Trophoblast cell (in vitro differentiated cells and primary cell): ENCODE results near the gene ZNF683. TPM values are rescaled to one million over a fixed set of nuclear protein-coding genes. Genes with fewer than 3 reads are reported as not detected.
"Not testable (repeated sequence)": the region's sequence is repeated elsewhere in the genome, so short reads cannot be mapped to it uniquely, and the experiment has no call there.

Experiments
- DNase-seq, 2 donors: peaks; one replicate each; pipeline ENCODE4 v3.0.0-alpha.2; 2016
- H2AFZ ChIP-seq: 2 replicates; pipeline ENCODE4 v1.6.1; 2013; ENCODE audit warnings: low read length, moderate library complexity, mild to moderate bottlenecking; ENCODE audit not compliant: insufficient read depth, poor library complexity
- H2AK5ac ChIP-seq: 2 replicates; pipeline ENCODE4 v1.6.1; 2013; ENCODE audit warnings: mild to moderate bottlenecking, low read length
- H2BK120ac ChIP-seq: 2 replicates; pipeline ENCODE4 v1.6.1; 2013; ENCODE audit warnings: low read length, mild to moderate bottlenecking, moderate library complexity; ENCODE audit not compliant: insufficient read depth, poor library complexity
- H2BK12ac ChIP-seq: 2 replicates; pipeline ENCODE4 v1.6.1; 2013; ENCODE audit warnings: mild to moderate bottlenecking, low read length, moderate library complexity
- H2BK5ac ChIP-seq: 2 replicates; pipeline ENCODE4 v1.6.1; 2013; ENCODE audit warnings: low read length, low read depth, moderate library complexity, mild to moderate bottlenecking; ENCODE audit not compliant: poor library complexity
- H3K14ac ChIP-seq: 2 replicates; pipeline ENCODE4 v1.6.1; 2013; ENCODE audit warnings: mild to moderate bottlenecking, low read length
- H3K18ac ChIP-seq: 2 replicates; pipeline ENCODE4 v1.6.1; 2013; ENCODE audit warnings: mild to moderate bottlenecking, low read length
- H3K23ac ChIP-seq: 2 replicates; pipeline ENCODE4 v1.6.1; 2013; ENCODE audit warnings: low read length
- H3K27ac ChIP-seq: 2 replicates; pipeline ENCODE4 v1.5.1; 2013; ENCODE audit warnings: low read depth, mild to moderate bottlenecking, inconsistent platforms, low read length, moderate library complexity
- H3K27me3 ChIP-seq: 2 replicates; pipeline ENCODE4 v1.6.1; 2013; ENCODE audit warnings: inconsistent platforms, mild to moderate bottlenecking, low read length, moderate library complexity; ENCODE audit not compliant: insufficient read depth
- H3K36me3 ChIP-seq, 2 experiments: 1 replicate in 1 of 2; 2 replicates in 1 of 2; pipeline ENCODE4 v1.6.1; 2013; ENCODE audit warnings: low read length in 2 of 2, mild to moderate bottlenecking in 2 of 2, moderate library complexity in 1 of 2; ENCODE audit not compliant: insufficient read depth in 2 of 2, control insufficient read depth in 1 of 2
- H3K4ac ChIP-seq: 2 replicates; pipeline ENCODE4 v1.6.1; 2013; ENCODE audit warnings: low read depth, mild to moderate bottlenecking, low read length, moderate library complexity
- H3K4me1 ChIP-seq, 2 experiments: 1 replicate in 1 of 2; 2 replicates in 1 of 2; pipeline ENCODE4 v1.6.1; 2013; ENCODE audit warnings: low read length in 2 of 2, mild to moderate bottlenecking in 2 of 2, moderate library complexity in 1 of 2; ENCODE audit not compliant: insufficient read depth in 2 of 2, control insufficient read depth in 1 of 2
- H3K4me2 ChIP-seq: 2 replicates; pipeline ENCODE4 v1.6.1; 2013; ENCODE audit warnings: inconsistent platforms, mild to moderate bottlenecking, low read length, moderate library complexity
- H3K4me3 ChIP-seq: 2 replicates; pipeline ENCODE4 v1.5.1; 2013; ENCODE audit warnings: mild to moderate bottlenecking, low read depth, low read length, inconsistent platforms
- H3K79me1 ChIP-seq: one replicate; pipeline ENCODE4 v1.6.1; 2013; ENCODE audit warnings: low read length
- H3K79me2 ChIP-seq: 2 replicates; pipeline ENCODE4 v1.6.1; 2013; ENCODE audit warnings: low read length, mild to moderate bottlenecking; ENCODE audit not compliant: control insufficient read depth, insufficient read depth, poor library complexity
- H3K9ac ChIP-seq: 2 replicates; pipeline ENCODE4 v1.6.1; 2013; ENCODE audit warnings: mild to moderate bottlenecking, low read length
- H3K9me3 ChIP-seq: 2 replicates; pipeline ENCODE4 v1.6.1; 2013; ENCODE audit warnings: low read depth, mild to moderate bottlenecking, control low read depth, inconsistent platforms, low read length; ENCODE audit not compliant: insufficient read depth
- H4K12ac ChIP-seq: 2 replicates; pipeline ENCODE4 v1.6.1; 2013; ENCODE audit warnings: low read depth, mild to moderate bottlenecking, low read length, moderate library complexity
- H4K8ac ChIP-seq: 2 replicates; pipeline ENCODE4 v1.6.1; 2013; ENCODE audit warnings: low read depth, mild to moderate bottlenecking, low read length, moderate library complexity
- H4K91ac ChIP-seq: one replicate; pipeline ENCODE4 v1.6.1; 2013; ENCODE audit warnings: low read depth, mild to moderate bottlenecking, low read length, moderate library complexity
- WGBS: extraction: QIAGEN DNeasy Blood & Tissue Kit; methylation state at CpG from one replicate; pipeline ENCODE4 v1.1.7; 2013; ENCODE audit warnings: missing lambda C conversion rate; ENCODE audit not compliant: insufficient read length, insufficient coverage; ENCODE audit errors: extremely low coverage; 5-methylcytosine and 5-hydroxymethylcytosine counted together
- polyA plus RNA-seq: library from polyadenylated mRNA; stranded (reverse); fragments of 200-250 nt; gene quantifications from 2 replicates; pipeline ENCODE4 v1.2.3, GENCODE V29; 2013

The ZNF683 gene
- polyA plus RNA-seq: not detected in 2 replicates

- H3K4ac ChIP-seq, H3K9me3 ChIP-seq, H3K4me1 ChIP-seq, H3K4me3 ChIP-seq, H3K27me3 ChIP-seq, DNase-seq, H3K18ac ChIP-seq, H3K14ac ChIP-seq, H3K4me2 ChIP-seq, H3K36me3 ChIP-seq, H3K27ac ChIP-seq, H2BK12ac ChIP-seq, H4K12ac ChIP-seq, H3K23ac ChIP-seq, H4K91ac ChIP-seq, H2AFZ ChIP-seq, H4K8ac ChIP-seq, H3K9ac ChIP-seq, H2BK5ac ChIP-seq, H3K79me1 ChIP-seq, H2BK120ac ChIP-seq, H2AK5ac ChIP-seq, H3K79me2 ChIP-seq: not testable (repeated sequence)
- 100% methylated on average over 1 of the region's 3 CpGs for WGBS
Observed at GRCh38 chr1:26372611-26373010, at the start of gene ZNF683. TSS of gene ZNF683 (minus strand) at chr1:26372750. CDS start at chr1:26368571, 4,179 bp downstream.

DNA sequence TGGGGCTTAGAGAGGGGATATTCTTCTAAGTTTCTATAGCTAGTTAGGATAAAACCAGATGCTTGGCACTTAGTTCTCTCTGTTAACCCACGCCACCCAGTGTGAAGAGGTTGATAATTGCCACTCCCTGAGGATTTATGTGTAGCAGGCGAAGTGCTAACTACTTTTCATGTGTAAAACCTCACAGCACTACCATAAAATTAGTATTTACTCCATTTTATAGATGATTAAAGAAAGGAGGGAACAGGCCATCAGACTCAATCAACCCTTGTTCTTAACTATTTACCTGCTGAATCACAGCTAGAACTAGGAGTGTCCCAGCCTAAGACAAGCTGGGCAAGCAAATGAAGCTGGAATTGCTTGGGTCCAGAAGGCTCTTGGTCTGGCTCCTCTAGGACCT lies 46.9 kb upstream of the ZNF683 start:
- Histone ChIP-seq H2BK5ac (no peak overlapping the region), H3K9me3 (no peaks in the 10 kb centered on the region), H4K91ac (peak overlapping the region; percentile 39), H3K4ac (peak overlapping the region; percentile 20), H3K18ac (no peak overlapping the region), H3K27me3 (no peaks in the 10 kb centered on the region), H3K79me1 (peaks cover 13% of the 10 kb centered on the region), H4K8ac (no peak overlapping the region), H2AK5ac (no peak overlapping the region), H3K9ac (no peak overlapping the region), H4K12ac (no peak overlapping the region), H3K14ac (no peak overlapping the region), H3K4me2 (peak overlapping the region; percentile 11), H3K4me3 (no peak overlapping the region), H3K36me3 (no peaks in the 10 kb centered on the region), H3K79me2 (peaks cover 2% of the 10 kb centered on the region), H2AFZ (no peak overlapping the region), H3K23ac (no peak overlapping the region), H3K27ac (peak overlapping the region; percentile 37), H3K4me1 (peaks cover 15 to 21% of the 10 kb centered on the region in 2 experiments), H2BK12ac (no peak overlapping the region), H2BK120ac (peak overlapping the region; percentile 71)
- WGBS: no CpG with 5 or more reads among the region's 2 CpGs
- no peak for DNase-seq

GRCh38 chr1:26418865-26419349 lies 46.4 kb upstream of the ZNF683 start:
- Histone ChIP-seq H3K27me3 (no peaks in the 10 kb centered on the region), H3K9ac (no peak overlapping the region), H3K4ac (peak overlapping the region; percentile 65), H3K23ac (no peak overlapping the region), H4K8ac (peak overlapping the region; percentile 73), H3K36me3 (no peaks in the 10 kb centered on the region), H3K9me3 (no peaks in the 10 kb centered on the region), H3K4me1 (peaks cover 15 to 21% of the 10 kb centered on the region in 2 experiments), H3K14ac (no peak overlapping the region), H3K79me2 (peaks cover 2% of the 10 kb centered on the region), H3K79me1 (peaks cover 13% of the 10 kb centered on the region), H3K18ac (peak overlapping the region; percentile 4), H2AFZ (no peak overlapping the region), H4K12ac (peak overlapping the region; percentile 83), H2BK120ac (peak overlapping the region; percentile 48), H3K27ac (peak overlapping the region; percentile 98), H2AK5ac (no peak overlapping the region), H4K91ac (peak overlapping the region; percentile 91), H2BK12ac (peak overlapping the region; percentile 95), H2BK5ac (peak overlapping the region; percentile 93), H3K4me3 (no peak overlapping the region), H3K4me2 (peak overlapping the region; percentile 46)
- DNase-seq: no peak
- no CpG with 5 or more reads among the region's 5 CpGs for WGBS

GRCh38 chr1:26417111-26417759 lies 44.7 kb upstream of the ZNF683 start:
- peak overlapping the region; percentile 62 for H3K14ac ChIP-seq
- no peak overlapping the region for H3K9ac ChIP-seq
- peak overlapping the region; percentile 52 for H3K4ac ChIP-seq
- peaks cover 11% of the 10 kb centered on the region for H3K79me2 ChIP-seq
- DNase-seq: peak; percentile 96 to 98
- peak overlapping the region; percentile 98 for H3K27ac ChIP-seq
- peak overlapping the region; percentile 54 for H2BK120ac ChIP-seq
- H2AK5ac ChIP-seq: no peak overlapping the region
- no peak overlapping the region for H3K18ac ChIP-seq
- peak overlapping the region; percentile 70 for H2BK12ac ChIP-seq
- WGBS: no CpG with 5 or more reads among the region's 9 CpGs
- H3K27me3 ChIP-seq: no peaks in the 10 kb centered on the region
- H2BK5ac ChIP-seq: peak overlapping the region; percentile 56
- H4K8ac ChIP-seq: no peak overlapping the region
- peaks cover 17% of the 10 kb centered on the region for H3K79me1 ChIP-seq
- H3K4me3 ChIP-seq: no peak overlapping the region
- H3K4me2 ChIP-seq: peak overlapping the region; percentile 44
- peaks cover 28 to 33% of the 10 kb centered on the region in 2 experiments for H3K4me1 ChIP-seq
- no peak overlapping the region for H3K23ac ChIP-seq
- peak overlapping the region; percentile 32 for H4K12ac ChIP-seq
- H3K9me3 ChIP-seq: no peaks in the 10 kb centered on the region
- peaks cover 0 to 2% of the 10 kb centered on the region in 2 experiments for H3K36me3 ChIP-seq
- no peak overlapping the region for H4K91ac ChIP-seq
- H2AFZ ChIP-seq: no peak overlapping the region
